Liver (tissue), 9 donors: Measurements from ENCODE around the gene SCGB3A1. TPM values are rescaled to one million over a fixed set of nuclear protein-coding genes. Genes with fewer than 3 reads are reported as not detected.

Source experiments
- DNase-seq: peaks from one replicate; pipeline ENCODE4 v3.0.0-alpha.2; 2017; ENCODE audit warnings: low spot score
- H3K27ac ChIP-seq, 2 donors: one replicate each; pipeline ENCODE4 v1.7.0; 2013; ENCODE audit warnings: inconsistent platforms in 2 of 2, low read length in 2 of 2, control low read depth in 1 of 2, low read depth in 1 of 2, mild to moderate bottlenecking in 1 of 2
- H3K27me3 ChIP-seq, 4 donors: one replicate each; pipeline versions ENCODE4 v1.6.1 to v1.7.0; 2013; ENCODE audit warnings: low read length in 3 of 4, inconsistent platforms in 1 of 4, mild to moderate bottlenecking in 1 of 4, moderate library complexity in 1 of 4; ENCODE audit not compliant: control insufficient read depth in 4 of 4, insufficient read depth in 4 of 4
- H3K36me3 ChIP-seq, 4 donors: one replicate each; pipeline versions ENCODE4 v1.6.1 to v1.7.0; 2013; ENCODE audit warnings: low read length in 3 of 4, mild to moderate bottlenecking in 3 of 4, low read depth in 1 of 4, moderate library complexity in 1 of 4; ENCODE audit not compliant: control insufficient read depth in 4 of 4, insufficient read depth in 3 of 4
- H3K4me1 ChIP-seq, 4 donors: one replicate each; pipeline versions ENCODE4 v1.6.1 to v1.7.0; 2013; ENCODE audit warnings: low read length in 3 of 4, mild to moderate bottlenecking in 3 of 4, moderate library complexity in 1 of 4; ENCODE audit not compliant: control insufficient read depth in 4 of 4, insufficient read depth in 4 of 4
- H3K4me3 ChIP-seq, 3 donors: one replicate each; pipeline versions ENCODE4 v1.6.1 to v1.7.0; 2013; ENCODE audit warnings: low read length in 3 of 3, control low read depth in 1 of 3, low read depth in 1 of 3, mild to moderate bottlenecking in 1 of 3
- H3K9ac ChIP-seq, 2 donors: one replicate each; pipeline ENCODE4 v1.7.0; 2013; ENCODE audit warnings: low read length in 2 of 2, mild to moderate bottlenecking in 2 of 2, moderate library complexity in 2 of 2, control low read depth in 1 of 2, low read depth in 1 of 2
- H3K9me3 ChIP-seq, 4 donors: one replicate each; pipeline versions ENCODE4 v1.6.1 to v1.7.0; 2013; ENCODE audit warnings: low read length in 3 of 4; ENCODE audit not compliant: control insufficient read depth in 4 of 4
- EGR1 ChIP-seq, 2 donors: IDR thresholded peaks; 2 replicates each; pipeline ENCODE4 v1.6.1; 2016 to 2018; ENCODE audit warnings: antibody characterized with exemption in 2 of 2, low read depth in 2 of 2
- FOXA1 ChIP-seq: IDR thresholded peaks from 2 replicates; pipeline ENCODE4 v1.6.1; 2016; ENCODE audit warnings: antibody characterized with exemption
- FOXA2 ChIP-seq: IDR thresholded peaks from 2 replicates; pipeline ENCODE4 v1.6.1; 2016; ENCODE audit warnings: antibody characterized with exemption
- GABPA ChIP-seq, 2 donors: IDR thresholded peaks in 1 of 2; conservative IDR thresholded peaks in 1 of 2; 2 replicates each; pipeline ENCODE4 v1.6.1; 2016; ENCODE audit warnings: antibody characterized with exemption in 2 of 2, mild to moderate bottlenecking in 1 of 2, moderate library complexity in 1 of 2
- HNF4A ChIP-seq, 2 donors: conservative IDR thresholded peaks; 2 replicates each; pipeline ENCODE4 v1.6.1; 2016; ENCODE audit warnings: antibody characterized with exemption in 2 of 2, mild to moderate bottlenecking in 2 of 2
- HNF4G ChIP-seq: IDR thresholded peaks from 2 replicates; pipeline ENCODE4 v1.6.1; 2016; ENCODE audit warnings: antibody characterized with exemption
- JUND ChIP-seq, 2 donors: IDR thresholded peaks; 2 replicates each; pipeline ENCODE4 v1.6.1; 2016; ENCODE audit warnings: antibody characterized with exemption in 2 of 2
- REST ChIP-seq: IDR thresholded peaks from 2 replicates; pipeline ENCODE4 v1.6.1; 2016; ENCODE audit warnings: antibody characterized with exemption, mild to moderate bottlenecking
- RXRA ChIP-seq, 2 donors: IDR thresholded peaks; 2 replicates each; pipeline ENCODE4 v1.6.1; 2017 to 2018; ENCODE audit warnings: antibody characterized with exemption in 2 of 2, mild to moderate bottlenecking in 1 of 2
- SP1 ChIP-seq: IDR thresholded peaks from 2 replicates; pipeline ENCODE4 v1.6.1; 2018; ENCODE audit warnings: antibody characterized with exemption, mild to moderate bottlenecking
- TAF1 ChIP-seq: conservative IDR thresholded peaks from 2 replicates; pipeline ENCODE4 v1.6.1; 2016; ENCODE audit warnings: antibody characterized with exemption, mild to moderate bottlenecking
- YY1 ChIP-seq: IDR thresholded peaks from 2 replicates; pipeline ENCODE4 v1.6.1; 2016; ENCODE audit warnings: antibody characterized with exemption, mild to moderate bottlenecking
- ZBTB33 ChIP-seq: IDR thresholded peaks from 2 replicates; pipeline ENCODE4 v1.6.1; 2016; ENCODE audit warnings: antibody characterized with exemption
- WGBS: extraction: QIAGEN DNeasy Blood & Tissue Kit; methylation state at CpG from one replicate; pipeline ENCODE4 v1.1.7; 2013; 5-methylcytosine and 5-hydroxymethylcytosine counted together
- polyA plus RNA-seq, 2 donors: library from polyadenylated mRNA; stranded (reverse) in 1 of 2; unstranded in 1 of 2; fragments of 200-250 nt in 1 of 2; fragments of >200 nt in 1 of 2; fragmentation: Nextera tagmentation in 1 of 2; extraction: Ambion mirVana in 1 of 2; gene quantifications; one replicate each; pipeline versions ENCODE4 v1.2.1 to v1.2.3, GENCODE V29; 2013 to 2015
- total RNA-seq, 2 donors: library from RNA; depleted of rRNA; stranded (reverse); fragments of >200 nt; gene quantifications; one replicate each; pipeline ENCODE4 v1.2.3, GENCODE V29; 2014
- TF ChIP-seq, protein P1 (sequence below): IDR thresholded peaks from 2 replicates; pipeline ENCODE4 v1.6.1; 2016; ENCODE audit warnings: antibody characterized with exemption
- TF ChIP-seq, protein P2 (sequence below): IDR thresholded peaks from 2 replicates; pipeline ENCODE4 v1.6.1; 2016; ENCODE audit warnings: antibody characterized with exemption
- donor health status: healthy.
- donor health status: healthy.
- donor health status: healthy.
- donor health status: healthy.
- donor health status: healthy.

Gene SCGB3A1
- total and polyA plus RNA-seq, 4 donors = 1.5 TPM; not detected in 2

DNA sequence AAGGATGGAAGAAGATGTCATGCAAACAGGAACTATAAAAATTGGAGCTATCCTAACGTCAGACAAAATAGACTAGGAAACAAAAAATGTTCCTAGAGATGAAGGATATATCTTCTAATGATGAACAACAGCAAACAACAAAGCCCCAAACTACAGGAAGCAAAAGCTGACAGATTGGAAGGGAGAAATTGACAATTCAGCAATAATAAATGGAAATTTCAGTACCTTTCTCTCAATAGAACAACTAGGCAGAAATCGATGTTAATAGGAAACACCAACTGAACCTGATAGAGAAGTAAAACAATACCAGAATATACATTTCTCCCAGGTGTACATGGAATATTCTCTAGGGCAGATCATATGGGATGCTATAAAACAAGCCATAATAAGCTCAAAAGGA lies 7.6 kb downstream of the SCGB3A1 start:
- Histone ChIP-seq H3K4me1 (no peaks in the 10 kb centered on the region), H3K9ac (no peak overlapping the region), H3K27me3 (no peaks in the 10 kb centered on the region), H3K36me3 (no peaks in the 10 kb centered on the region), H3K27ac (no peak overlapping the region), H3K4me3 (no peak overlapping the region), H3K9me3 (no peaks in the 10 kb centered on the region)
- no peak for DNase-seq
- WGBS = 76% methylated on average over 2 of the region's 2 CpGs
- TF ChIP-seq, protein P1, sequence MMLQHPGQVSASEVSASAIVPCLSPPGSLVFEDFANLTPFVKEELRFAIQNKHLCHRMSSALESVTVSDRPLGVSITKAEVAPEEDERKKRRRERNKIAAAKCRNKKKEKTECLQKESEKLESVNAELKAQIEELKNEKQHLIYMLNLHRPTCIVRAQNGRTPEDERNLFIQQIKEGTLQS = no peak
- TF ChIP-seq ZBTB33 (no peak), SP1 (no peak), TAF1 (no peak), JUND (IDR thresholded peaks at IDR 0.05) (no peak), HNF4A (conservative IDR thresholded peaks at IDR 0.05) (no peak), FOXA1 (no peak), FOXA2 (no peak), YY1 (no peak), REST (no peak), EGR1 (IDR thresholded peaks at IDR 0.05; ENCODE audit: low read depth in 2 of 2) (no peak), GABPA (IDR thresholded peaks at IDR 0.05 in 1 of 2, conservative IDR thresholded peaks at IDR 0.05 in 1 of 2) (no peak)
- TF ChIP-seq, protein P2, sequence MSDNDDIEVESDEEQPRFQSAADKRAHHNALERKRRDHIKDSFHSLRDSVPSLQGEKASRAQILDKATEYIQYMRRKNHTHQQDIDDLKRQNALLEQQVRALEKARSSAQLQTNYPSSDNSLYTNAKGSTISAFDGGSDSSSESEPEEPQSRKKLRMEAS = no peak

DNA sequence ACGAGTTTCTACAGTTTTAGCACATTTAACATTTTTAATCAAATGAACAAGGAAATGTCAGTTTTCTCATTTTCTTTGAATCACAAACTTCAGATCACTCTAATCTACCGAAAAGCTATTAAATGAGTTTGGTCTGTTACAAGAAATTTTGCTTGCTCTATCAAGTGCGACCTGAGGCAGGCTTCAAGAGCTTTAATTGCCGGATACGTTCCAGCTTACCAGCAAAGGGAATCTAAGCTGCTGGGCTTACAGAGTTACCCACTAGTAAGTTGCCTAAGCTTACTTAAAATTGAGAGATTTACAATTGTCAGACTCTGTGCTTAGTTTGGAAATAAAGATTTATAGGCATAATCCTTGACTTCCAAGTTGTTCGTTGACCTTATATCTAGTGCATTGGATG lies 10.6 kb downstream of the SCGB3A1 start:
- Histone ChIP-seq H3K27ac (no peak overlapping the region), H3K27me3 (no peaks in the 10 kb centered on the region)
- WGBS = 91% methylated on average over 6 of the region's 6 CpGs

More for the DNA sequence above, 10.6 kb downstream of the SCGB3A1 start:
- DNase-seq = no peak
- Histone ChIP-seq H3K9ac (no peak overlapping the region), H3K9me3 (no peaks in the 10 kb centered on the region), H3K4me1 (no peaks in the 10 kb centered on the region), H3K36me3 (peaks cover 0 to 8% (median 6%) of the 10 kb centered on the region in 4 donors), H3K4me3 (no peak overlapping the region)
- TF ChIP-seq, protein P2 = no peak
- no peak for TF ChIP-seq GABPA (IDR thresholded peaks at IDR 0.05 in 1 of 2, conservative IDR thresholded peaks at IDR 0.05 in 1 of 2)
- TF ChIP-seq REST = no peak
- TF ChIP-seq RXRA (IDR thresholded peaks at IDR 0.05) = no peak
- TF ChIP-seq TAF1 = no peak
- TF ChIP-seq YY1 = no peak
- TF ChIP-seq JUND (IDR thresholded peaks at IDR 0.05) = no peak
- no peak for TF ChIP-seq ZBTB33
- no peak for TF ChIP-seq HNF4G
